ENCODE results near the gene ICA1.

DNA sequence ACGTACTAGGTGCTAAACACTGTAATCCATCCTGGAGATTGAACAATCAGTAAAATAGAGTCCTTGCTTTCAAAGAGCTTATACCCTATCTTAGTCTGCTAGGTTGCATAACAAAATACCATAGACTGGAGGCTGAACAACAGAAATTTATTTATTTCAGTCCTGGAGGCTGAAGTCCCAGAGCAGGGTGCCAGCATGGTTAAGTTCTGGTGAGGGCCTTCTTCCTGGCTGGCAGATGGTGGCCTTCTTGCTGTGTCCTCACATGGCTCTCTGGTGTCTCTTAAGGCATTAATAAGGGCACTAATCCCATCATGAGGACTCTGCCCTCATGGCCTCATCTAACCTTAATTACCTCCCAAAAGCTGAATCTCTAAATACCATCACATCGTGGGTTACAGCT, 43.1 kb upstream of the ICA1 start:
- TF ChIP-seq, protein P1, sequence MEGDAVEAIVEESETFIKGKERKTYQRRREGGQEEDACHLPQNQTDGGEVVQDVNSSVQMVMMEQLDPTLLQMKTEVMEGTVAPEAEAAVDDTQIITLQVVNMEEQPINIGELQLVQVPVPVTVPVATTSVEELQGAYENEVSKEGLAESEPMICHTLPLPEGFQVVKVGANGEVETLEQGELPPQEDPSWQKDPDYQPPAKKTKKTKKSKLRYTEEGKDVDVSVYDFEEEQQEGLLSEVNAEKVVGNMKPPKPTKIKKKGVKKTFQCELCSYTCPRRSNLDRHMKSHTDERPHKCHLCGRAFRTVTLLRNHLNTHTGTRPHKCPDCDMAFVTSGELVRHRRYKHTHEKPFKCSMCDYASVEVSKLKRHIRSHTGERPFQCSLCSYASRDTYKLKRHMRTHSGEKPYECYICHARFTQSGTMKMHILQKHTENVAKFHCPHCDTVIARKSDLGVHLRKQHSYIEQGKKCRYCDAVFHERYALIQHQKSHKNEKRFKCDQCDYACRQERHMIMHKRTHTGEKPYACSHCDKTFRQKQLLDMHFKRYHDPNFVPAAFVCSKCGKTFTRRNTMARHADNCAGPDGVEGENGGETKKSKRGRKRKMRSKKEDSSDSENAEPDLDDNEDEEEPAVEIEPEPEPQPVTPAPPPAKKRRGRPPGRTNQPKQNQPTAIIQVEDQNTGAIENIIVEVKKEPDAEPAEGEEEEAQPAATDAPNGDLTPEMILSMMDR (IDR thresholded peaks at IDR 0.05) = no peak
- TF ChIP-seq POLR2A (IDR thresholded peaks at IDR 0.05) = no peak

Measured in sigmoid colon (tissue), 3 donors.